ENCODE measurements around the gene FHIT.

DNA sequence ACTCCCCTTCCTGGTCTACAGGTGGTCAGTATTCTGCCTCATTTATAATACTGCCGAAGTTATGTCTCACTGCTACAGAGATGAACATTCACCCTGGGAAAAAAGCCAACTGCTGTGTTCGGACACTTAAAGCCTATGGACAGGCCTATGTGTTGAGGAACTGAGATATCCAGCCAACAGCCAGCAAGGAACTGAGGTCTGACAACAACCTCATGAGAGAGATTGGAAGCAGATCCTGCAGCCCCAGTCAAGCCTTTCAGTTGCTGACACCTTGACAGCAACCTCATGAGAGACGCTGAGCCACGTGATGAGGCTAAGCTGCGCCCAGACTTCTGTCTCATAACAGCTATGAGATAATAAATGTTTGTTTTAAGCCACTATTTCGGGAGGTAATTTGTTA is 18.2 kb upstream of the FHIT start:
- TF ChIP-seq EP300 (IDR thresholded peaks at IDR 0.05) (no peak), CTCF (IDR thresholded peaks at IDR 0.05) (no peak)
